IMR-90 (cell line): ENCODE data around the gene GOLIM4. TPM values are rescaled to one million over a fixed set of nuclear protein-coding genes. Genes with fewer than 3 reads are reported as not detected.

ENCODE experiments used
- ATAC-seq: fragments of 200-7000 bp; cut with Tn5 transposase; 2 replicates; pipeline ENCODE4 v1.9.1; 2020; ENCODE audit warnings: low read depth, mild to moderate bottlenecking, moderate library complexity
- BruUV-seq: library from RNA; stranded (reverse); fragments of 400-500 nt; replicated peaks from 2 replicates; lab custom pipeline; 2021; lab: Mats Ljungman, UMichigan
- CTCF ChIA-PET: fragments of 300-600 bp; formaldehyde crosslinking; extraction: SDS; loops from one replicate; lab custom pipeline; 2021; ENCODE audit warnings: antibody characterized with exemption; lab: Yijun Ruan, JAX
- POLR2A ChIA-PET: fragments of 300-600 bp; sonication (Branson Sonifier 250); formaldehyde crosslinking; loops from one replicate; lab custom pipeline; 2022; ENCODE audit warnings: antibody characterized with exemption; ENCODE audit not compliant: unreplicated experiment; lab: Charles Lee
- DNase-seq: peaks from one replicate; pipeline ENCODE4 v3.0.0; 2013
- H2AFZ ChIP-seq: replicated peaks from 2 replicates; pipeline ENCODE3; 2013; ENCODE audit warnings: low read length, mild to moderate bottlenecking; ENCODE audit not compliant: poor library complexity
- H2AK5ac ChIP-seq: 2 replicates; pipeline ENCODE4 v1.6.1; 2013; ENCODE audit warnings: low read depth, low read length, inconsistent platforms
- H2AK9ac ChIP-seq: replicated peaks from 2 replicates; pipeline ENCODE3; 2013; ENCODE audit warnings: mild to moderate bottlenecking, low read depth, low read length, moderate library complexity; ENCODE audit not compliant: poor library complexity
- H2BK120ac ChIP-seq: 2 replicates; pipeline ENCODE4 v1.6.1; 2013; ENCODE audit warnings: low read depth, low read length, inconsistent platforms
- H2BK15ac ChIP-seq: 3 replicates; pipeline ENCODE4 v1.6.1; 2013; ENCODE audit warnings: low read depth, low read length, inconsistent platforms
- H2BK20ac ChIP-seq: 2 replicates; pipeline ENCODE4 v1.6.1; 2013; ENCODE audit warnings: low read depth, mild to moderate bottlenecking, inconsistent platforms, low read length, moderate library complexity
- H2BK5ac ChIP-seq: 2 replicates; pipeline ENCODE4 v1.6.1; 2013; ENCODE audit warnings: mild to moderate bottlenecking, low read depth, low read length, inconsistent platforms; ENCODE audit not compliant: poor library complexity, severe bottlenecking
- H3K14ac ChIP-seq: replicated peaks from 2 replicates; pipeline ENCODE4 v1.6.1; 2013; ENCODE audit warnings: low read depth, low read length, inconsistent platforms
- H3K18ac ChIP-seq: 2 replicates; pipeline ENCODE4 v1.6.1; 2013; ENCODE audit warnings: low read depth, low read length, control low read depth
- H3K23ac ChIP-seq: 2 replicates; pipeline ENCODE4 v1.6.1; 2013; ENCODE audit warnings: low read depth, low read length, inconsistent platforms
- H3K27ac ChIP-seq: 2 replicates; pipeline ENCODE4 v1.5.1; 2013; ENCODE audit warnings: mild to moderate bottlenecking, control low read depth, low read length; ENCODE audit not compliant: insufficient read depth
- H3K27me3 ChIP-seq: 2 replicates; pipeline ENCODE4 v1.6.1; 2013; ENCODE audit warnings: low read length; ENCODE audit not compliant: control insufficient read depth, insufficient read depth
- H3K36me3 ChIP-seq: 2 replicates; pipeline ENCODE4 v1.6.1; 2013; ENCODE audit warnings: low read length, mixed read lengths; ENCODE audit not compliant: control insufficient read depth, insufficient read depth
- H3K4ac ChIP-seq: 2 replicates; pipeline ENCODE4 v1.6.1; 2013; ENCODE audit warnings: low read depth, low read length, inconsistent platforms
- H3K4me1 ChIP-seq: 2 replicates; pipeline ENCODE4 v1.6.1; 2013; ENCODE audit warnings: low read length, mixed read lengths; ENCODE audit not compliant: control insufficient read depth, insufficient read depth
- H3K4me2 ChIP-seq: 2 replicates; pipeline ENCODE4 v1.6.1; 2013; ENCODE audit warnings: low read depth, mild to moderate bottlenecking, control low read depth, low read length, moderate library complexity
- H3K4me3 ChIP-seq: 2 replicates; pipeline ENCODE4 v1.5.1; 2013; ENCODE audit warnings: low read depth, mild to moderate bottlenecking, control low read depth, low read length, moderate library complexity; ENCODE audit not compliant: insufficient read depth
- H3K56ac ChIP-seq: 2 replicates; pipeline ENCODE4 v1.6.1; 2013; ENCODE audit warnings: low read length, inconsistent platforms; ENCODE audit not compliant: insufficient read depth; ENCODE audit errors: extremely low read depth
- H3K79me1 ChIP-seq, 2 experiments: 2 replicates each; pipeline ENCODE4 v1.6.1; 2013; ENCODE audit warnings: low read length in 2 of 2, inconsistent platforms in 1 of 2, low read depth in 1 of 2
- H3K9ac ChIP-seq: 2 replicates; pipeline ENCODE4 v1.6.1; 2013; ENCODE audit warnings: low read depth, low read length, control low read depth
- H3K9me1 ChIP-seq: 2 replicates; pipeline ENCODE4 v1.6.1; 2013; ENCODE audit warnings: low read length, inconsistent platforms; ENCODE audit not compliant: insufficient read depth
- H3K9me3 ChIP-seq: 2 replicates; pipeline ENCODE4 v1.6.1; 2013; ENCODE audit warnings: low read length; ENCODE audit not compliant: control insufficient read depth, insufficient read depth
- H4K20me1 ChIP-seq: 2 replicates; pipeline ENCODE4 v1.6.1; 2013; ENCODE audit warnings: low read length, inconsistent platforms; ENCODE audit not compliant: insufficient read depth
- H4K5ac ChIP-seq: 2 replicates; pipeline ENCODE4 v1.6.1; 2013; ENCODE audit warnings: mild to moderate bottlenecking, low read depth, low read length, control low read depth
- H4K8ac ChIP-seq, 2 experiments: 2 replicates each; pipeline ENCODE4 v1.6.1; 2013; ENCODE audit warnings: low read depth in 2 of 2, low read length in 2 of 2, control low read depth in 1 of 2, inconsistent platforms in 1 of 2
- H4K91ac ChIP-seq: 2 replicates; pipeline ENCODE4 v1.6.1; 2013; ENCODE audit warnings: low read depth, low read length, inconsistent platforms; ENCODE audit not compliant: insufficient read depth
- CEBPB ChIP-seq: IDR thresholded peaks from 2 replicates; pipeline ENCODE4 v1.6.1; 2012; ENCODE audit warnings: low read depth, low read length, improper control_type of control experiment
- MAZ ChIP-seq: IDR thresholded peaks from 2 replicates; pipeline ENCODE4 v1.6.1; 2012; ENCODE audit warnings: low read depth, mild to moderate bottlenecking, low read length, improper control_type of control experiment, moderate library complexity, borderline replicate concordance
- MXI1 ChIP-seq: IDR thresholded peaks from 2 replicates; pipeline ENCODE4 v1.6.1; 2012; ENCODE audit warnings: low read depth, mild to moderate bottlenecking, low read length, moderate library complexity, borderline replicate concordance
- NFE2L2 ChIP-seq: fragments of 150-350 bp; IDR thresholded peaks from 2 replicates; pipeline ENCODE4 v1.6.1; 2016; ENCODE audit warnings: low read depth, mild to moderate bottlenecking, low read length
- POLR2A ChIP-seq: IDR thresholded peaks from 2 replicates; pipeline ENCODE4 v1.6.1; 2012; ENCODE audit warnings: mild to moderate bottlenecking, low read depth, low read length
- RAD21 ChIP-seq: IDR thresholded peaks from 2 replicates; pipeline ENCODE4 v1.6.1; 2012; ENCODE audit warnings: low read length, improper control_type of control experiment
- RCOR1 ChIP-seq: IDR thresholded peaks from 2 replicates; pipeline ENCODE4 v1.6.1; 2012; ENCODE audit warnings: mild to moderate bottlenecking, low read length, improper control_type of control experiment; ENCODE audit not compliant: insufficient replicate concordance
- WGBS, 2 experiments: methylation state at CpG; one replicate each; pipeline versions ENCODE4 v1.1.5 to v1.1.7; 2013; ENCODE audit warnings: missing lambda C conversion rate in 2 of 2; ENCODE audit not compliant: insufficient read length in 1 of 2; ENCODE audit errors: extremely low coverage in 2 of 2; 5-methylcytosine and 5-hydroxymethylcytosine counted together
- dilution Hi-C: fragments of 300-500 bp; cut with HindIII; formaldehyde crosslinking; loops from one replicate; pipeline ENCODE4 v1.14.3; 2018; ENCODE audit warnings: low sequenced_read_pairs; ENCODE audit not compliant: unreplicated experiment
- in situ Hi-C: fragments of 300-500 bp; cut with MboI; formaldehyde crosslinking; loops from 3 replicates; pipeline ENCODE4 v1.14.3; 2019; ENCODE audit warnings: low sequenced_read_pairs, inconsistent platforms, mixed read lengths
- intact Hi-C: fragments of 100-400 bp; cut with micrococcal nuclease; formaldehyde crosslinking; loops from 2 replicates; pipeline ENCODE4 v1.10.0; 2022
- polyA plus RNA-seq, 3 experiments: library from polyadenylated mRNA; depleted of rRNA; stranded (reverse); fragments of >200 nt; gene quantifications; 2 replicates each; pipeline ENCODE4 v1.2.3, GENCODE V29; 2012; ENCODE audit warnings: low replicate concordance in 1 of 3
- total RNA-seq: library from RNA; depleted of rRNA; stranded (reverse); fragments of >200 nt; gene quantifications from 2 replicates; pipeline ENCODE4 v1.2.3, GENCODE V29; 2012
- TF ChIP-seq, protein P1 (sequence below): fragments of 150-350 bp; IDR thresholded peaks from 2 replicates; pipeline ENCODE4 v1.6.1; 2017; ENCODE audit warnings: mild to moderate bottlenecking, antibody characterized with exemption, low read length, low read depth
- TF ChIP-seq, protein P2 (sequence below): conservative IDR thresholded peaks from 2 replicates; pipeline ENCODE4 v1.5.1; 2012; ENCODE audit warnings: mild to moderate bottlenecking, low read depth, low read length, improper control_type of control experiment

The GOLIM4 gene
- total and polyA plus RNA-seq, 2 of the 4 experiments (the other 2 are of a cell fraction): 44.6 to 71.2 TPM

DNA sequence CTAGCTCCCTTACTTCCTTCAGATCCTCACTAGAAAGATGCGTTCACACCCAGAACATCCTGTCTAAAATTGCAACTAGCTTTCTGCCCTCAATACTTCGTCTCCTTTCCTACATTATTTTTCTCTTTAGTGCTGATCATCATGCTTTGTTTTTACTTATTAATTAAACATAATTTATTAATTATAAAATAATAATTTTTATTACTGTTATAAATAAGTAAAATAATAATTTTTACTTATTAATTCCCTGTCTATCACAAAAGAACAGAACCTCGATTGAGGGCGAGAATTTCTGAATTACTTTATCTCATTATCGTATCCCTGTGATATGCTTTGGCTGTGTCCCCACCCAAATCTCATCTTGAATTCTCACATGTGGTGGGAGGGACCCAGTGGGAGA is 41.3 kb downstream of the GOLIM4 start:
- Histone ChIP-seq H3K4ac (no peak overlapping the region), H4K91ac (no peak overlapping the region), H3K27ac (no peak overlapping the region), H3K4me2 (no peak overlapping the region), H3K4me1 (peaks cover 6% of the 10 kb centered on the region), H3K9ac (no peak overlapping the region), H3K9me1 (peaks cover 8% of the 10 kb centered on the region), H2BK20ac (no peak overlapping the region), H2AFZ (no peak overlapping the region), H3K27me3 (no peaks in the 10 kb centered on the region), H4K5ac (no peak overlapping the region), H3K79me1 (peaks cover 33 to 56% of the 10 kb centered on the region in 2 experiments), H3K4me3 (no peak overlapping the region), H2BK5ac (no peak overlapping the region), H3K18ac (no peak overlapping the region), H3K23ac (no peak overlapping the region), H2BK120ac (no peak overlapping the region), H3K36me3 (no peaks in the 10 kb centered on the region), H2BK15ac (no peak overlapping the region), H3K9me3 (no peaks in the 10 kb centered on the region; the same call in 1 of the 2 replicates), H3K14ac (no peak overlapping the region), H4K8ac (no peak overlapping the region), H3K56ac (no peak overlapping the region), H4K20me1 (peaks cover 9% of the 10 kb centered on the region; the same call in 1 of the 2 replicates), H2AK5ac (0 out of 2 replicates have a peak overlapping the region, but pooled peaks have one; percentile 62), H2AK9ac (no peak overlapping the region)
- in situ Hi-C loops: no loop called here
- POLR2A ChIA-PET: no interaction called here
- TF ChIP-seq RCOR1: no peak
- TF ChIP-seq CEBPB: no peak
- no peak for TF ChIP-seq RAD21
- TF ChIP-seq MAZ: no peak
- no peak for TF ChIP-seq NFE2L2
- TF ChIP-seq, protein P1, sequence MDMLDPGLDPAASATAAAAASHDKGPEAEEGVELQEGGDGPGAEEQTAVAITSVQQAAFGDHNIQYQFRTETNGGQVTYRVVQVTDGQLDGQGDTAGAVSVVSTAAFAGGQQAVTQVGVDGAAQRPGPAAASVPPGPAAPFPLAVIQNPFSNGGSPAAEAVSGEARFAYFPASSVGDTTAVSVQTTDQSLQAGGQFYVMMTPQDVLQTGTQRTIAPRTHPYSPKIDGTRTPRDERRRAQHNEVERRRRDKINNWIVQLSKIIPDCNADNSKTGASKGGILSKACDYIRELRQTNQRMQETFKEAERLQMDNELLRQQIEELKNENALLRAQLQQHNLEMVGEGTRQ: no peak
- no peak for TF ChIP-seq MXI1
- TF ChIP-seq, protein P2, sequence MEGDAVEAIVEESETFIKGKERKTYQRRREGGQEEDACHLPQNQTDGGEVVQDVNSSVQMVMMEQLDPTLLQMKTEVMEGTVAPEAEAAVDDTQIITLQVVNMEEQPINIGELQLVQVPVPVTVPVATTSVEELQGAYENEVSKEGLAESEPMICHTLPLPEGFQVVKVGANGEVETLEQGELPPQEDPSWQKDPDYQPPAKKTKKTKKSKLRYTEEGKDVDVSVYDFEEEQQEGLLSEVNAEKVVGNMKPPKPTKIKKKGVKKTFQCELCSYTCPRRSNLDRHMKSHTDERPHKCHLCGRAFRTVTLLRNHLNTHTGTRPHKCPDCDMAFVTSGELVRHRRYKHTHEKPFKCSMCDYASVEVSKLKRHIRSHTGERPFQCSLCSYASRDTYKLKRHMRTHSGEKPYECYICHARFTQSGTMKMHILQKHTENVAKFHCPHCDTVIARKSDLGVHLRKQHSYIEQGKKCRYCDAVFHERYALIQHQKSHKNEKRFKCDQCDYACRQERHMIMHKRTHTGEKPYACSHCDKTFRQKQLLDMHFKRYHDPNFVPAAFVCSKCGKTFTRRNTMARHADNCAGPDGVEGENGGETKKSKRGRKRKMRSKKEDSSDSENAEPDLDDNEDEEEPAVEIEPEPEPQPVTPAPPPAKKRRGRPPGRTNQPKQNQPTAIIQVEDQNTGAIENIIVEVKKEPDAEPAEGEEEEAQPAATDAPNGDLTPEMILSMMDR: no peak
- no peak for TF ChIP-seq POLR2A
- dilution Hi-C loops: no loop called here
- ATAC-seq: no peak
- 100% methylated on average over 1 of the region's 5 CpGs; no CpG with 5 or more reads in 1 of the 2 experiments for WGBS, 2 experiments
- no peak for DNase-seq
- no TSS peak for BruUV-seq
- intact Hi-C loops: no loop called here
- CTCF ChIA-PET: no interaction called here
